Measurements from ENCODE around the gene GATA5.
"Not testable (repeated sequence)": the region's sequence is repeated elsewhere in the genome, so short reads cannot be mapped to it uniquely, and the experiment has no call there.

GATA5 gene

DNA sequence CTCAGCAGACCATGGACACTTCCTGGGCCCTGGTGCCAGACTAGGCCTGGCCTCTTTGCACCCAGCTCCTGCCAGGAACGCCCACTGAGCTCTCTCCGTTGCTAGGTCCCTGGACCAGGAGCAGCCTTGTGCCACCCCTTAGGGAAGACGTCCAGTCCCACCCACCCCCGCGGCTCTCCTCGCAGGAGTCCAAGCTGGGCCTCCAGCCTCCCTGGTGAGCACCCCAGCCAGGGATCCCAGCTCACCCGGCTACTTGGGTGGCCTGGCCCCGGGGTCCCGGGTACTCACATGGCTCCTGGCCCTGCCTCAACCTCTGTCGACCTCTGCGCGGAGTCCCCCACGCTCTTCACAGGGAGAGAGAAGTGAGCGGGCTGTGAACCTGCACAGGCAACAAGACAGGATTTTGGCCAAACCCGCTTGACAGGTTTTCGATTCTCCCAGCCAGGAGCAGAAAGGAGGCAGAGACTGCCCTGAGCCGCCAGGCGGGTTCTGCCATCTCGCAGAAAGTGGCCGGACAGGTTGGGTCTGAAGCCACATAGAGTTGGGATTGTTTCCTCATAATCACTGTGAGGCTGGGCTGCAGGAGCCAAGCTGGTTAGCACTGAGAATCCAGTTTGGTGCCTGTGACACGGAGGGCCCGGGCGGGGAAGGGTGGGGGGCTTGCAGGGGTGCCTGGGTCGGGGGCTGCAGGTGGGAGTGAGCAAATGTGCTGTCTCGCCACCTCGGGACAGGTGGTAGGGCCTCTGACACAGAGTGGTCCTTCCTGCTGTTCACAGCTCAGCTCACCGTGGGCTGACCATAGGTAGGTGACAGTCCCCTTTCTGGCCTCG, 48.4 kb downstream of the GATA5 start, which contains the start of gene RBBP8NL:
RBBP8NL (minus strand) TSS at position 368 of the 830 bp plus-strand sequence. CDS start 7,892 bp downstream, outside the sequence.
- no peak for FAIRE-seq

DNA sequence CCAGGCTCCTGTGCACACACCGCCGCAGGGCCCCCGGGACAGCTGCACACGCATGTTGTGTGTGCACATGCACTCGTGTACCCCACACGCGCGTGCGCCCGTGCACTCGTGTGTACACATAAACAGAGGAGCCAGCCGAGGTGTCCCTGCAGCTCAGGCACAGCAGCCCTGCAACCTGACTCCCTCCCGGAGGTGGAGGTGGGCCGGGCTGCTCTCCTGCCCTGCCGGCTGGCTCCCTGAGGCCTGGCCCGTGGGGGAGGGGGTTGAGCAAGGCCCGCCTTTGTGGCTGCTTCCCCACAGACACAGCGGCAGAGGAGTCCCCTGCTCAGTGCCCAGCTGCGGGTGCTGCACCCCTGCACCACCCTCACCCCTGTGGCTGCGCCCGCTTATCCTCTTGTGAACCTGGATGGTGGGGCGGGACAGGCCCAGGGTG, 49.1 kb downstream of the GATA5 start:
- no peak for FAIRE-seq

DNA sequence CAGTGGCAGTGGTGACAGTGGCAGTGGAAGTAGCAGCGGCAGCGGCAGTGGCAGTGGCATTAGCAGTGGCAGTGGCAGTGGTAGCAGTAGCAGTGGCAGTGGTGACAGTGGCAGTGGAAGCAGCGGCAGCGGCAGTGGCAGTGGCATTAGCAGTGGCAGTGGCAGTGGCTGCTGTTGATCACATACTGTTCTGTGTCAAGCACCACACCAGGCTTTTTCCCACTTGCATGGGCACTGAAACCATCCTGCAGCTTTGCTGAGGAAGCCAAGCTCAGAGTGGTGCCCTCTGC, 49.8 kb downstream of the GATA5 start:
- not testable (repeated sequence) for FAIRE-seq

DNA sequence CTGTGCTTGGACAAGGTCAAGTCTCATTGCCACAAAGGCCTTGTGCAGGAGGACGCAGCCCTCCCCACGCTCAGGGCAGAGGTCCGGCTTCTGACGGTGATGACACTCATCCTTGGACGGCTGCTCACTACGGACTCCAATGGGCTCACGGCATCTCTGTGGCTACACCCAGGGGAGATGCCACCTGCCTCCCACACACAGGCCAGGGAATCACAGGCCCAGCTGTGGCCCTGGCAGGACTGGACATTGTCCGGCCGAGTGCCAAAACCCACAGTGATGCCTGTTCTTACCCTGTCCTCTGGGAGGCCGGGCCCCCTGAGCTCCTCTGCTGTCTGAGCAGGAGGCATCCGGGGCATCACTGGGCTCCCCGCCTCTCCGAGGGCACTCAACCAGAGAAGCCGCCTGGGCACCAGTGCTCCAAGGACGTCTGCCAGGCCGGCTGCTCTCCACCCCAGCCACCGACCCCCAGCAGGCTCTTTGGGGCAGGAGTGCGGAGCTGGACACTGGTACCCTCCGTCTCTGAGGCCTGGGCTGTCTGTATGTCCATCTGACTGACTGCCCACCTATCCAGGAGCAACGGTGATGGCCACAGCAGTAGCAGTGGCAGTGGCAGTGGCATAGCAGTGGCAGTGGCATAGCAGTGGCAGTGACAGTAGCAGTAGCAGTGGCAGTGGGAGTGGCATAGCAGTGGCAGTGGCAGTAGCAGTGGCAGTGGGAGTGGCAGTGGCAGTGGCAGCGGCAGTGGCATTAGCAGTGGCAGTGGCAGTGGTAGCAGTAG, 50.3 kb downstream of the GATA5 start:
- FAIRE-seq, result no peak

DNA sequence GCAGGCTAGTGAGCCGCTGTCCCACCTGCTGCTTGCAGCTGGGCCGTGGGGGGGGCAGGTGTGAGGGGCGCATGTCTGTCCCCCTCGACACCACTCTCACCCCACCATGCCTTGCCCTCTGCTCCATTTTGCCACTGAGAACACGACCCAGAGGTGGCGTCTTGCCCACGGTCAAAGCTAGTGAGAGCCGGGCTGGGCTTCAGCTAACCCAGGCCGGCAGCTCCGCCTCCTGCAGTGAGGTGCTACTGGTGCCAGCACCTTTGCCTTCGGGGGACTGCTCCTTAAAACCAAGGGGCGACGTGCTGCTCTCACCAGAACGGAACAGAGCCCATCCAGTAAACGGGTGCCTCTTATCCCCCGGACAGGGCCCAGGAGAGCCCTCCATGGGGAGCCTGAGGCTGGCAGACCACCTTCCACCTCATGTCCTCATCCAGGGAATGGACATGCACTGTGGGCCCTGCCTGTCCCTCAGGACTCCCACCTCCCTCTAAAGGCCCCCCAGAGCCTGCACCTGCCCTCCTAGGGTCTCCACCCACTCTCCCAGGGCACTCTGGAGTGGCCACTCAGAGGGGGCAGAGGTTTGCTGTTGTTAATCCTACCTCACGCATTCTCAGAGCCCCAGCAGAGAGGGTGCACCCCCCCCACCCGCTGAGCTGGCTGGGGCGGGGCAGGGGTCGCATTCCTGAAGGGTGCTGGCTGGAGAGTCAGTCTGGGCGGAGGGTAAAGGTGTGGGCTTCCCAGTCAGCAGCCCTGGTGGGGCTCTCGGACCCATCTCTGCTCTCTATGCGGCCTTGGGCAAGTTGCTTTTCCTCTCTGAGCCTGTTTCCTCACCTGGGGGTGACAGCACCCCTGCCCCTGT, 51.3 kb downstream of the GATA5 start:
- FAIRE-seq, result no peak

DNA sequence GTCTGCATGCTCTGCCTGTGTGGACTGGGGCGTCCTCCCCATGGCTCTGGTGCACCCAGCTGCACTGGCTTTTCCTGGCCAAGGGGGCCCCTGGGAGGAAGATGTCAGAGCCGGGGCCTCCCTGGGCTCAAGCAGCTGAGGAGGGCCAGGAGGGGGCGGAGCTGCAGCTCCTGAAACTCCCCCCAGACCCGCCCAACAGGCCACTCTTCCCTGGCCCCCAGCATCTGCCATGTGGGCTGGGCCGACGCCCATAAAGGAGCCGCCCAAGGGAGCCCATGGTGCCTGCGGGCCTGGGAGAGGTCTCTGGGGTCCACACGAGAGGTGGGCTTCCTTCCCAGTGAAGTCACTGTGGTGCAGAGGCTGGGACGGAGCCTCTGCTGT, 52.5 kb downstream of the GATA5 start:
- FAIRE-seq, result no peak

DNA sequence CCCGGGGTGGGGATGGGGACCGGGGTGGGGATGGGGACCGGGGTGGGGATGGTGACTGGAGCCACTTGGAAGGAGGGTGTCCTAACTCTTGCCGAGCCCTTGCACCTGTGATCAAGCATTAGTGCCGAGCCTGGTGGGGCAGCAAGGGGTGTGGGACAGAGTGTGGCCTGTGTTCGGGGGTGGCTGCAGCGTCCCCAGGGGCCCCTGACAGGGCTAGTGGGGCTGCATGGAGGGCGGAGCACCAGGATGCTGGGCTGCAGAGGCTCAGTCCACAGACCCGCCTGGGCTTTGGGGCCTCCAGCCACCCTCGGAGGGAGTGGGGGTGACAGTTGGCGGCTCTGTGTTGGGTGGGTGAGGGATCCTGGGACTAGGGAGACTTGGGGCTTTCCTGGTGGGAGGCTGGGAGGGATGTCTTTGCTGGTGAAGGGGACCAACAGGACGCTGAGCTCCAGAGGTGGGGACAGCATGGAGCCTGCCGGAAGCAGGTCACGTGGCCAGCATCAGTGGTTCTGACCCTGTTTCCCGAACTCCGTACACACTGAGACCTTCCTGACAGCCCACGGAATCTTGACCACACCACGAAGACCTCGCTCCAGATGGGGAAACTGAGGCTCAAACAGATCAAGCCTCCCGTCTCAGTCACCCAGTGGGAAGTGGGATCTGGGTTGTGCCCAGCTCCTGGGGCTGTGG, 53.0 kb downstream of the GATA5 start:
- FAIRE-seq, result no peak

DNA sequence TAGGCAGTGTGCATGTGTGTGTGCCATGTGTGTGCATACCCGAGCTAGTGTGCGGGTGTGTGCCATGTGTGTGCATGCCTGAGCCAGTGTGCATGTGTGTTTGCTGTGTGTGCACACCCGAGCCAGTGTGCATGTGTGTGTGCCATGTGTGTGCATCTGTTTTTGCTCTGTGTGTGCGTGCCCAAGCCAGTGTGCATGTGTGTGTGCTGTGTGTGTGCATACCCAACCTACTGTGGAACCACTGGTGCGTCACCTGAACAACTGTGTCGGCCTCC, 54.1 kb downstream of the GATA5 start:
- no peak for FAIRE-seq

DNA sequence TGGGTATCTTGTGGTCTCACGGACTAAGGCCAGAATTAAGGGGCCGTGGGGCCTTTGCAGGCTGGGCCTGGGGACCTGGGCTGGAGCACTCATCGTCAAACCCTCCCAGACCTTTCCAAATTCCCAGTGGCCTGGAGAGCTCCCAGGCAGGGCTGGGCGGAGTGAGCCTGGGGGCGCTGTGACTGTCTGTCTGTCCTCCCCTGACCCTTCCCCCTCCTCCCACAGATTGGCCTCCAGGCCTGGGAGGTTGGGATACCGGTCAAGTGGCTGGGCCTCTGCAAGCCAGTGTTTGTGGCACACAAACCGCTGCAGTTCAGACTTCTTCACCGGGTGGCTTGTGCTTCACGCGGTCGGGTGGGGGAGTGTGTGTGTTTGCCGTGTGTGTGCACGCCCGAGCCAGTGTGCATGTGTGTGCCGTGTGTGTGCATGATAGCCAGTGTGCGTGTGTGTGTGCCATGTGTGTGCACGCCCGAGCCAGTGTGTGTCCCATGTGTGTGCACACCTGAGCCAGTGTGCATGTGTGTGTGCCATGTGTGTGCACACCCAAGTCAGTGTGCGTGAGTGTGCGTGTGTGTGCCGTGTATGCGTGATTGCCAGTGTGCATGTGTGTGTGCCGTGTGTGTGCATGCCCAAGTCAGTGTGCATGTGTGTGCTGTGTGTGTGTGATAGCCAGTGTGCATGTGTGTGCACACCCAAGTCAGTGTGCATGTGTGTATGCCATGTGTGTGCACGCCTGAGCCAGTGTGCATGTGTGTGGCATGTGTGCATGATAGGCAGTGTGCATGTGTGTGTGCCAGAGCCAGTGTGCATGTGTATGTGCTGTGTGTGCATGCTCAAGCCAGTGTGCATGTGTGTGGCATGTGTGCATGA, 54.7 kb downstream of the GATA5 start:
- FAIRE-seq, result no peak

DNA sequence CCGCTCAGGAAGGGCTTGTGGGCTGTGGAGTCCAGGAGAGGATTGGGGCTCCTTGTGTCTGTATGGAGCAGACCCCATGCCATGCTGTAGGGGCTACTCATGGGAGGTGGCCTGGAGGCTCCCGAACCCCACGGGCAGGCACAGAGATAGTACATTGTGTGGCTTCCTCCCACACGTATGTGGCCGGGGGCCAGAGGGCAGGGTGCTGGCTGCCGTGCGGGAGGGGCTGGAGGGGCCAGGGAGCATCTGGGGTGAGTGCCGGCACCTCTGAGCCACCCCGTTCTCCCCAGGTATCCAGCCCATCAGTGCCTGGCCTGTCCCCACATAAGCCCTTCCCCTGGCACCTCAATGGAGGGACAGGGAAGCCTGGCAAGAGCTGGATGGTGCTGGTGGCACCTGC, 56.0 kb downstream of the GATA5 start:
- FAIRE-seq, result no peak

DNA sequence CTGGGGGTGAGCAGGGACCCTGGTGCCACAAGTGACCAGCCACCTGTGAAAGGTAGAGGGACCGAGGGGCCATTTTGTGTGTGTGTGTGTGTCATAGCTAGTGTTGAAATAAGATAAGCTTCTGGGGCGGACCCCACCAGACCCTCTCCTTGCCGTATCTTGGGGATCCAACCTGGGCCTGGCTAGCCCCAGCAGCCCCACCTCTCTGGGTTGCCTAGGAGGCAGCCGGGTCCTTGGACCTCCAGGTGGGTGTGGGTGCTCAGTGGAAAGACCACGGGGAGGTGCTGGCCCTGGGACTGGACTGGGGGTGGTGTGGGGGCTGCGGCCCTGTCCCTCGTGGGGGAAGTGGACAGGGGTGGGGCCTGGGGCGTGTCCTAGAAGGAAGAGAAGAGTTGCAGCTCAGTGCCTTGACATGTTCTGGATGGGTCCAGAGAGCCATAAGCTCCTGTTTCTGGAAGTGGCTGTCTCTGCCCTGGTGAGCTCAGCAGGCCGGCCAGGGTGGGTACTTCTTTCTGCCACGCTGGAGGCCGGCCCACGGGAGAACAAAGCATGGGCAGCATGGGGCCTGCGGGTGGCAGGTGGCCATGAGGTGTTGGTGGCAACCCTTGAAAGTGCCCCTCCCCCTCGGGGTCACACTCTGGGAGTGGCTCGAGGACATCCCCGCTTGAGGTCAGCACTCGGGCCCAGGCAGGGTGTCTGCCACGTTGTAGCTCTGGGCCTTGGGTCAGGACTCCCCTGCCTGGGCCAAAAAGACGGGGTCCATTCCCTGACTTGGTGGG, 56.9 kb downstream of the GATA5 start:
- FAIRE-seq, result no peak

DNA sequence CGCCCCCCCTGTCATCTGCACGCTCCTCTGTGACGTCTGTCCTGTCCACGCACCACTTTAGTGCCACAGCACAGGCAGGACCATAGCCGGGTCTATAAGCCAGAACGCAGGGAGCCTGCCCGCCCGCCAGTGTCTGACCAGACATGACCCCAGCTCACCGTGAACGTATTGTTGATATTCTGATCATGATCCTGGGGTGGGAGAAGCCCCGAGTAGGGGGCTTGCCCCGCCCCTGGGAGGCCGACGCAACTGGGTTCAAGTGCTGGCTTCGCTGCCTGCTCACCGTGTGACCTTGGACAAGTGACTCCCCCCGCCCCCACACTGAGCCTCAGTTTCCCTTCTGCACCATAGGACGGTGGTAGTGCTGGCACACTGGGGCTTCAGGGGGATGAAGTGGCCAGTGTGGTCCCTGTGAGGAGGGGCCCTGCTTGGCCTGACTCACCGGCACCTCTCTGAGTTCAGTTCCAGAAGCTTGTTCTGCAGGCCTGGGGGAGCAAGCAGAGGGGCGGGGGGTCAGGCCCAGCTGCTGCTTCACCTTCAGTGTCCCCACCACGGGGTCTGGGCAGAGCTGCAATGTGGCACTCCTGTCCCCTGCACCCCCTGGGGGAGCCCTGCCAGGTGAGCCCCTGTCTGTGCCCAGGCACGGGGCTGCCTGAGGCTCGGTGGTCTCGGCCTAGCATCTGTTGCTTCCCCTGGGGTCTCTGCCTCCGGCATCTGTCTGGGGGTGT, 57.6 kb downstream of the GATA5 start:
- no peak for FAIRE-seq

DNA sequence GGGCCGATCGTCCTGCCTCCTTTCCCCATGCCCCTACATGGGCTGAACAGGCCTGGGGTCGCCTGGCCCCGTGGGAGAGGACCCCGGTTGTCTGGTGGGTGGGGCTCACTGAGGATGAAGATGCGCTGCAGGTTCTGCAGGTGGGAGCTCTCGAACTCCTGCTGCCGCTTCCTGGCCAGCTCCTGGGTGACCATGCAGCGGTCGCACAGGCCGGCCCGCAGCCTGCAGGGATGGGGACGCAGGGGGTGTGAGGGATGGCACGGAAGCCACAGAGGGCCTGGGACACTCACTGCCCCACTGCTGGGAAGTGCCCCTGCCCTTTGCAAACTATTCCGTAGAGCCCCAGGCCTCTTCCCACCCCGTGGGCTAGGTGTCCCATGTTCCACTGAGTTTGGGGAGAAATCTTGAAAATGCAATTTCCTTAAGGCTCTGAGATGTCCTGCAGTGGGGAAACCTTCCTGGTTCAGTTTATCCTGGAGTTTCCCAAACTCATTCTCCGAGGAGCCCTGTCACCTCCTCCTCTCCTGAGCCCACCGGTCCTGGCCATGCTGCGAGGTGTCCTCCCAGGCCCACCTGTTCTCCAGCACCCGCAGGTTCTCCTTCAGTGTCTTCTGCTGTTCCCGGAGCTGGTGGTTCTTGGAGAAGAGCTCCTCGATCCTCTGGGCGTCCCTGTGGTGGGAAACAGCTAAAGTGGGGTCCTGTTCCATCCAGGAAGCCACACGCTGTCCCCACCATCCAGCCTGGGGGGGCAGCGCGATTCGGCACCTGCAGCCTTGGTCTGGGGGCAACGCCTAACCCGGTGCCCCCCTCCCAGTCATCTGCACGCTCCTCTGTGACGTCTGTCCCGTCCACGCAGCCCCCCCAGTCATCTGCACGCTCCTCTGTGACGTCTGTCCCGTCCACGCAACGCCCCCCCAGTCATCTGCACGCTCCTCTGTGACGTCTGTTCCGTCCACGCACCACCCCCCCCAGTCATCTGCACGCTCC, 58.9 kb downstream of the GATA5 start:
- no peak for FAIRE-seq

DNA sequence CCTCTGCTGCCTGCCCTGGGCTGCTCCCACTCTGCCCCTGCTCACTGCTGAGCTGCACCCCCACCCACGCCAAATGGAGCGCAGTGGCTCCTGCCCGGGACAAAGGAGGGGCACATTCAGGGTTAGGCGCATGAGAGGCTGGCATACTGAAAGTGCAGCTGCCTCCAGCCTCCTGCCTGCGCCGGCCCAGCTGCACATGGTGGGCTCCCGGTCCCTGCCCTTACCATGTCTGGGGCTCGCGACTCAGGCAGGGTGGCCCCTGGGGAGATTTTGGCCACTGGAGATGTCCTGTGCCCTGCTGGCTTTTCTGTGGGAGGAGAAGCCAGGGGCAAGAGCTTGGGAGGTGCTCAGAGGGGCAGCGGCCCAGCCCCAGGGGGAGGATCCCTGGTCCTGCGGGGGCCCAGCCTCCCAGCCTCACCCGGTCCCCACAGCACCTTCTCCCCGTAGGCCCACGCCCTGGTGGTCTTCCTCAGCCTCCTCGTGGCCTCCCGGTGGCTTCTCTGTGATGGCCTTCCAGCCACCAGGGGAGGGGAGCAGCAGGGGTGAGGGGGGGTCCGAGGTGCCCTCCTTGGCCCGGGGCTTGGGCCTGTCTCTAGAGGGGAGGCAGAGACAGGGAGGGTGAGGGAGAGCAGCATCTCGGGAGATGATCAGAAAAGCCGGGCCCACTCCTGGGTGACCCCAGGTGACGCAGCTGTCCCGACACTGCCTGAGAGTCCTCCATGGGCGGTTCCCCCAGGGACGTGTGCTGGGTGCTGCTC, 60.3 kb downstream of the GATA5 start:
- no peak for FAIRE-seq

DNA sequence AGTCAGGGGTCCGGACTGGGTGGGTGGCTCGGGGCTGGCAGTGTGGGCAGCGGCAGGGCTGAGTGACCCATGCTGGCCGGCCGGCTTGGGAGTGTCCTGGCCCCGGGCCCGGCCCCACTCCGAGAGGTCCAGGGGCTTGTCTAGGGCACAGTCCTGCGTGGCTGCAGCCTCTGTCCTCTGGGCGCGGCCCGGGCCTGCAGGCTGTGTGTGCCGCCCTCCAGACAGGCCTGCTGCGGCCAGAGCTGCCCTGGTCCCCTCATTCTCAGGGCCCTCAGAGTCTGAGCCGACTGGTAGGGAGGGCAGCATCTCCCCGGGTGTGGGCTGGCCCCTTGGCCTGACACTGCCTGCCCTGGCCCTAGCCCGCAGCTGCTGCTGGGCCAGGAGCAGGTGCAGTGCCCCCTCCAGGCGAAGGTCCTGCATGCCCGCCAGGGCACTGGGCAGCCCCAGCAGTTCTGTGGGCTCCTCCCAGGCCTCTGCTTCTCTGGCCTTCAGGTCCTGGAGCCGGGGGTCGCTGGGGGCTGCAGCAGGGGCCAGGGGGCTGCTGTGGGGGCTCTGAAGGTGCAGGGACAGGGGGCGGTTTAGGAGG, 61.8 kb downstream of the GATA5 start:
- no peak for FAIRE-seq

Measured in G401.6 (cell line).